HCEC 1CT (cell line): Measurements from ENCODE around the gene CLDND2.

Experiments used
- DNase-seq: peaks from one replicate; pipeline ENCODE4 v3.0.0-alpha.2; 2017

Gene CLDND2

GRCh38 chr19:51327066-51328001, 41.5 kb downstream of the CLDND2 start:
- no peak for DNase-seq

- DNase-seq, result no peak
Measured at GRCh38 chr19:51326216-51327065, 42.4 kb downstream of the CLDND2 start.

- DNase-seq, result no peak
Measured at GRCh38 chr19:51325161-51325976, 43.4 kb downstream of the CLDND2 start.

GRCh38 chr19:51324167-51324481, 44.7 kb downstream of the CLDND2 start:
- no peak for DNase-seq

GRCh38 chr19:51323481-51324166, 45.2 kb downstream of the CLDND2 start:
- DNase-seq, result no peak

GRCh38 chr19:51321799-51322198, 47.0 kb downstream of the CLDND2 start:
- DNase-seq, result no peak

GRCh38 chr19:51320280-51320657, 48.5 kb downstream of the CLDND2 start:
- no peak for DNase-seq

GRCh38 chr19:51319649-51320279, 49.0 kb downstream of the CLDND2 start:
- no peak for DNase-seq

- DNase-seq, result no peak
Measured at GRCh38 chr19:51318687-51319648, 49.8 kb downstream of the CLDND2 start.

- DNase-seq, result no peak
Measured at GRCh38 chr19:51317968-51318367, 50.8 kb downstream of the CLDND2 start.

GRCh38 chr19:51317376-51317775, 51.4 kb downstream of the CLDND2 start:
- DNase-seq, result no peak
